ENCODE data around the gene PILRA. TPM values are rescaled to one million over a fixed set of nuclear protein-coding genes. Genes with fewer than 3 reads are reported as not detected.

The PILRA gene
- total RNA-seq, 1 donor from 2014 or later = 2.0 TPM

DNA sequence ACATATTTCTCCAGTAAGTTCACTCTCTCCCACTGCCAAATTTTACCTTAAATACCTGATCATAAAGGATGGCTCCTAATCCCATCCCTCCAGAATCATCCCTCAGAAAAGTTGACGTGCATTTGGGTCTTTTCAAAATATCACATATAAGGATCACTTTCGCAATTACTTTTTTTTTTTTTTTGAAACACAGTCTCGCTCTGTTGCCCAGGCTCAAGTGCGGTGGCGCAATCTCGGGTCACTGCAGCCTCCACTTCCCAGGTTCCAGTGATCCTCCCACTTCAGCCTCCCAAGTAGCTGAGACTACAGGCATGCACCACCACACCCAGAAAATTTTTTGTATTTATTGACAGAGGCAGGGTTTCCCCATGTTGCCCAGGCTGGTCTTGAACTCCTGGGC lies 37.8 kb downstream of the PILRA start:
- no peak for DNase-seq (ENCODE audit: low read depth)

- no peak for DNase-seq (ENCODE audit: low read depth)
Observed at GRCh38 chr7:100413346-100413745, 40.1 kb downstream of the PILRA start.

DNA sequence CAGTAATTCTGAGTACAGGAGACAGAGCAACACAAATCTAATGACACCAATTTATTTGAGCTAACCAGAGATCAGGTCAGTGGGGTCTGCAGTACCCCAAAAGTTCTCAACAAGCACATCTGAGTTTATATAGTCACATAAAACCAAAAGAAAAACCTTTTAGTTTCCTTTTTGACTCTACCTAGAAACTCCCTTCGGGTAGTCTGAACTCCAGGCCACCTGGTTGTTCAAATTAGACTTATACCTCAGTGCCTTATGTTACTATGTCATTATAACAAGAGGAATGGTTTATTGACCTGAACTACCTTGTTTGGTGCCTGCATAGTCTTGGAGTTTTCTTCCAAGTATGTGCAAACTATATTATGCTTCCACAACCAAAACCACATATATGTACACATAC lies 40.6 kb downstream of the PILRA start:
- no peak for DNase-seq (ENCODE audit: low read depth)

GRCh38 chr7:100415448-100415847 lies 42.2 kb downstream of the PILRA start:
- no peak for DNase-seq (ENCODE audit: low read depth)

DNA sequence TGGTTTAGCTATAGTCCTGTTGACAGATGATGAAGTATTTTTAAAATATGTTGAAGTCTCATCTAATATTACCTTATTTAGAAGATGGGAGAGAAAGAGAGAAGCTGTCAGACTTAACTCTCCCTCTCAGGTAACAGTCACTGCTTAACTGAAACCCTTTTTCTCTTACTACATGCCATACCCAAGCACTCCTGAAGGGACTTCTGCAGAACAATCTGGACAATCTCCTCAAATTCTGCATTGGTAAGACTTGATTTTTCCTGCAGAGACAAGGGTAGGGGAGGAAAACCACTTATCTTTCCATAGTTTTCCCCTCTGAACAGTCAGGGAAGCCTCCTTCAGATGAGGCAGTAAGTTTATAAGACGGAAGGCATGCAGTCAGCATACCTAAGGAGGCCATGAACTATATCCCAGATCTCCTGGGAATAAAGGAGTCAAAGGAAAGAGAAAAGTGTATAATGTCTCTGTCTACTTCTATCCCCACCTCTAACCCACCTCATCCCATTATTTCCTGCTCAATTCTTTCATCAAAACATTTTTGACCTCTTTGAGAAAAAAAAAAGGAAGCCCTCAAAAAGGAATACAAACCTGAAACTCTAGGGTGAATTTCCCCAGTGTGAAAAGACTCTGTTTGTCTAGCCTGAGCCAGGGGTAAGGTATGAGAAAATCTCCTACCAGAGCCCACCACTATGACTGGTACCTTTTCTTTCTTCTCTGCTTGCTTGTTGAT lies 45.8 kb downstream of the PILRA start:
- no peak for DNase-seq (ENCODE audit: low read depth)

DNA sequence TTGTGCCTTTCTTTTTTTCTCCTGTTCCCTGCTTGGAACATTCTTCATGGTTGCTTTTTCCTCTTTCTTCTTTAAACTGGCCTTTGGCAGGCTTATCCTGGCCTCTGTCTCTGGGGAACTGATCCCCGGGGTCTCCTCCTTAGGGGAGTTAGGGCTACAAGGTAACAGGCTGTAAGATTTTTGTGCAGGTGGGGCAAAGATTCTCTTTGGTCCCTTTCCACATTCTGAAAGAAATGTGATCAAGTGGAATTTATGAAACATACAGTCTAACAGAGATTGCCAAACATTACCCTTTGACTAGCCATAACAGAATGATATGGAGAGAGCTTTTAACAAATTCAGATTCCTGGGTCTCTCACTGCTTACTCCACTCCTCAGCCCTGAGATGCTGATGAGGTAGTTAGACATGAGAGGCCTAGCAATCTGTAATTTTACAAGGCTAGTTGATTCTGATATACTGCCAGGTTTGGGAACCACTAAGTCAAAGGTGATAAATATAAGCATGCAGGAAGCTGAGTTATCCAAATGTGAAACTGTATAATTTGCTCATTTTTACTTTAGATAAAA lies 46.5 kb downstream of the PILRA start:
- no peak for DNase-seq (ENCODE audit: low read depth)

DNA sequence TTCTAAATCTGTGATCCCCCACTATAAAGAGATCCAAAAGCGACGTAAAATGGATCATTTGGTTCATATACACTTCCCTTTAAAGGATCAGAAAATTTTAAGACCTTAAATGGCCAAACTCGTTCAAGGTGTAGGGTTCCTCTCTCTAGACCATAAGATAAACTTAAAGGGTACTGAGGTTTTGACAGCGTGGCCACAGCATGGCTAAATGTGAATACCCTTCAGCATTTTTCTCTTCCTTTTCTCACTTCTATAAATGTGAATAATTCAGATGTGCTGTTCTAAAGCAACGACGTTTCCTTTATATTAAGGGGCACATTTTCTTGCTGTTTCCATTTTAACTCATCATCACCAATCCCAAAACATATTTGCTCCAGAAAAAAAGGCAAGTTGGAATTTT lies 50.0 kb downstream of the PILRA start:
- DNase-seq (ENCODE audit: low read depth) = no peak

DNA sequence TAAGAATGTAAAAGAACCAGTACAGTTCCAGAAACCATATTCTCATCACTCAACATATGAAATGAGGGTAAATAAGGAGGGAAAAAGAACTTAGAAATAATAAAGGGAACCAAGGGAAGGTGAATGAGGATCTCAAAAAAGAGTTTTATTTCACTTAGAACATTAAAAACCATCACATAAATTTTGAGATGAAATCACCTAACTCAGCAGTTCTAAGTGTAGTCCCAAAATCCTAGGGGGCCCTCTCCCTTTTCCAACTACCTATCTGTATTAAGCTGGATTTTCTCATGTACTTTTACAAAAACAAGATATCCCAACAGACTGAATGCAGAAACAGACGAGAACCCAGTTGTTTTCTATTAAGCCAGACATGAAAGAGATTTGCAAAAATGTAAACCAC lies 52.1 kb downstream of the PILRA start:
- no peak for DNase-seq (ENCODE audit: low read depth)

- no peak for DNase-seq (ENCODE audit: low read depth)
Observed at GRCh38 chr7:100426516-100426915, 53.2 kb downstream of the PILRA start.

- DNase-seq (ENCODE audit: low read depth) = no peak
Observed at GRCh38 chr7:100427762-100428198, 54.5 kb downstream of the PILRA start.

DNA sequence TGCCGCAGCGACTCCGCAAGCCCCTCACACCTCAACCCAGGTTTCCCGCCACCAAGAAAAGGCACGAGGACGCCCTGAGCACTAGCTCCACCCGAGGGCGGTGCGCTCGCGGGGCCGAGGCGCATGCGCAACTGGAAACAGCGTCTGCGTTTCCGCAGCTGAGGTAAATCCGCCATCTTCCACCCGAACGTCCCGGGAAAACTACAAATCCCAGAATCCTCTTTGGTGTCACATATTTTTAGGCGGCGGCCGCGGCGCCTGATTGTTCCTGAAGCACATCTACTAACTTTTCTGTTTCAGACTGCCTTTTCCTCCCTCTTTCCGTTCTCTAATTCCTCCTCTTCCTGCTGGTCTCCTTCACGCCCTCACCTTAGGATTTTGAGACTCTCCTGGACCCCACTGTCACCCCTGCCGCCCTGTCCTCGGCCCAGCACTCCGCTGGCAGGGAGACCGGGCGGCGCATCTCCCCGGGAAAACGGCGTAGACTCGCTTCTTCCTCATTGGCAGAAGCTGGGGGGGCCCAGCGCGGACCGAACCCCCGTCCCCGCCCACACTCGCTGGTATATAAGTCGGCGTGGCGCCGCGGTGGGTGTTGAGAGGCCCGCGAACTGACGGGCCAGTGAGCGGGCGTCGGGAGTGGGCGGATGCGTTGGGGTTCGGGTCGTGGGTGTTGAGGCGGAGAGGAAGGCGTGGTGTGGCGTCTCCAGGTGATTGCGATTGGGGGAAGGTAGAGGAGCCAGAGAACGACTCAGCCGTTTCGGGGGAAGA lies 55.1 kb downstream of the PILRA start, which contains the start of gene ZCWPW1:
ZCWPW1 (minus strand) TSS at position 505 of the 768 bp plus-strand sequence. CDS start 8,054 bp downstream, outside the sequence.
- DNase-seq (ENCODE audit: low read depth) = peak; percentile 95

DNA sequence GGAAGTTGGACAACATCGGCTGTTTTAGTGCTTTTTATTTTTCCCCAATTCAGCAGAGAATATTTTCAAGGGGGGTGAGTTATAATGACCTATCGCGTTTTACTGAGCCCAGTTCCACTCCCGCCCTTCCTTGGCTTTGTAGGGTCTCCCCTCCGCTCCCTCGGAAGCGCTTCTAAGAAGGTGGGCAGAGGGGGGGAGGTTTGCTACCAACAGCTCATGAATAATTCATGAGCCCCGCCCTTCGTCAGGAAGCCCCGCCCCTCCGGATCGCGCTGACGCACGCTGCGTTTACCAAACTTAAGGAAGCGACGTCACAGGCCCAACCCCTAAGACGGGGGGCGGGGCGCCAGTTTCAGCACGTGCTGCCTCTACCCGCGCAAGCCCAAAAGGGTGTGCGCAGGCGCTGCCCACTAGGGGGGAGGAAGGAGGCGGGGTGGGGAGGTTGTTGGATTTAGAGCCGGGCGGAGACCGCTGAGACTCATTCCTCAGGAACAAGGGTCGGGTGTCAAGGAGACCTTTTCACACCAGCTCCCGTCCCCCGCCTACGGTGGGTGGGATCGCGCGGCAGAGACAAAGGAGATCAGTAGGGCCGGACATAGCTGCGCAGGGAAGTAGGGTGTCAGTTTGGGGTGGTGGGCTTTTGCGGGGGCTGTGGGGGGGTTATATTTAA lies 55.8 kb downstream of the PILRA start:
- DNase-seq (ENCODE audit: low read depth) = peak; percentile 97

- DNase-seq (ENCODE audit: low read depth) = peak; percentile 80
Observed at GRCh38 chr7:100429637-100430492, 56.6 kb downstream of the PILRA start, which contains the start of gene MEPCE. MEPCE (plus strand) TSS chr7:100429831; CDS start chr7:100430019, 188 bp downstream.

DNA sequence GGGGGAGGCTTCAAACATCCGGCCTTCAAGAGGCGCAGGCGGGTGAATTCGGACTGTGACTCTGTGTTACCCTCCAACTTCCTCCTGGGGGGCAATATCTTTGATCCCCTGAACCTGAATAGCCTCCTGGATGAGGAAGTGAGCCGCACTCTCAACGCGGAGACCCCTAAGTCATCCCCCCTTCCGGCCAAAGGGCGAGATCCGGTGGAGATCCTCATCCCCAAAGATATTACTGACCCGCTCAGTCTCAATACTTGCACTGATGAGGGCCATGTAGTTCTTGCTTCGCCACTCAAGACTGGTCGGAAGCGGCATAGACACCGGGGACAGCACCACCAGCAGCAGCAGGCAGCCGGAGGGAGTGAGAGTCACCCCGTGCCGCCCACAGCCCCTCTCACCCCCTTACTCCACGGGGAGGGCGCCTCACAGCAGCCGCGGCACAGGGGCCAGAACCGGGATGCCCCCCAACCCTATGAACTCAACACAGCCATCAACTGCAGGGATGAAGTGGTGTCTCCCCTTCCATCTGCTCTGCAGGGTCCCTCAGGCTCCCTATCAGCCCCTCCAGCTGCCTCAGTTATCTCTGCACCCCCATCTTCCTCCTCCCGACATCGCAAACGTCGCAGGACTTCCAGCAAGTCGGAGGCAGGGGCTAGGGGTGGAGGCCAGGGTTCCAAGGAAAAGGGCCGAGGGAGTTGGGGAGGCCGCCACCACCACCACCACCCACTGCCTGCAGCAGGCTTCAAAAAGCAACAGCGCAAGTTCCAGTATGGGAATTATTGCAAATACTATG lies 57.4 kb downstream of the PILRA start:
- no peak for DNase-seq (ENCODE audit: low read depth)

DNA sequence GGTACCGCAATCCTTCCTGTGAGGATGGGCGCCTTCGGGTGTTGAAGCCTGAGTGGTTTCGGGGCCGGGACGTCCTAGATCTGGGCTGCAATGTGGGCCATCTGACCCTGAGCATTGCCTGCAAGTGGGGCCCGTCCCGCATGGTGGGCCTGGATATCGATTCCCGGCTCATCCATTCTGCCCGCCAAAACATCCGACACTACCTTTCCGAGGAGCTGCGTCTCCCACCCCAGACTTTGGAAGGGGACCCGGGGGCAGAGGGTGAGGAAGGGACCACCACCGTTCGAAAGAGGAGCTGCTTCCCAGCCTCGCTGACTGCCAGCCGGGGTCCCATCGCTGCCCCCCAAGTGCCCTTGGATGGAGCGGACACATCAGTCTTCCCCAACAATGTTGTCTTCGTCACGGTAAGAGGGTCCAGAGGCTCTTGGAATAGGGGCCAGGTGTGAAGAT lies 58.0 kb downstream of the PILRA start:
- DNase-seq (ENCODE audit: low read depth) = no peak

GRCh38 chr7:100432053-100432452 lies 58.8 kb downstream of the PILRA start:
- no peak for DNase-seq (ENCODE audit: low read depth)

- no peak for DNase-seq (ENCODE audit: low read depth)
Observed at GRCh38 chr7:100432621-100433275, 59.5 kb downstream of the PILRA start.

DNA sequence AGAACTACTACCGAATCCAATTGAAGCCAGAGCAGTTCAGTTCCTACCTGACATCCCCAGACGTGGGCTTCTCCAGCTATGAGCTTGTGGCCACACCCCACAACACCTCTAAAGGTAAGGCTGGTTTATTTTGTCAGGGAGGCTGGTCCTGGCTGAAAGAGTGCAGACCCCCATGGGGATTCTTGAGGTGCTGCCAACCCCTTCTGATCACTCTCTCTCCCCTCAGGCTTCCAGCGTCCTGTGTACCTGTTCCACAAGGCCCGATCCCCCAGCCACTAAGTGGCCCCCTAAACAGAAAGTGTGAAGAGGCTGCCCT lies 59.9 kb downstream of the PILRA start:
- no peak for DNase-seq (ENCODE audit: low read depth)

DNA sequence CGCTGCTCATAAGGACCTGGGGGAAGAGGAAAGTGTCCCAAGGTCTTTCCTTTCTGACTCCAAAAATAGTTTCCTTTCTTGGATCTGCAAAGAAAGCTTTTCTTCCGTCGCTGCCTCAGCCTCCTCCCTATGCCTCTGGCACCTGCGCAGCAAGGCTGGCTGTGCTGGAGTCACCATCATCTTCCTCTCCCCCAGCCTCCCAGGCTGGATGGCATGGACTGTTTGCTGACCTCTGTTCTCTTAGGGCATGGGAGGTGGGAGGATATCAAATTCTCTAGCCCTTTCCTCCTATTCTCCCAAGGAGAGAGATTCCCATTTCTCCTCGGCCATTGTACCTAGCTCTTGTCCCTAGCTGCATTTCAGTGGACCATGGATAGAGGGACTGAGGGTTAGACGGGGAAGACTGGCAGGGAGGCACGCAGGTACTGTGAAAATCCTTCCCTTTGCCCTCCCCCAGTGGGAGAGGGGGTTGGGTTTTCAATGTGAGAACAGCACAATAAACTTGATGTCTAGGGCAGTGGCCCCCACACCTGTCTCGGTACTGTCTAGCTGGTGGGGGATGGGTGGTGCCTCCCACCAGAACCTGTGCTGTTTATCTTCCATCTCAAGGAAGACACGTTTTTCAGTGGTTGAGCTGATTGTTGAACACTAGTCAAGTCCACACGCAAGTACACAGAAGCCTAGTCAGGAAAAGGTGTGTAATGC lies 60.5 kb downstream of the PILRA start:
- DNase-seq (ENCODE audit: low read depth) = no peak

All from renal cortical epithelial cell (primary cell).